H9 (cell line): ENCODE data around the gene KLF6. TPM values are rescaled to one million over a fixed set of nuclear protein-coding genes. Genes with fewer than 3 reads are reported as not detected.

Experiments
- DNase-seq: peaks from one replicate; pipeline ENCODE4 v3.0.0-alpha.2; 2017
- H2AFZ ChIP-seq: one replicate; pipeline ENCODE4 v1.6.1; 2013; ENCODE audit warnings: mild to moderate bottlenecking, low read length, control low read depth, moderate library complexity
- H2AK5ac ChIP-seq: 2 replicates; pipeline ENCODE4 v1.6.1; 2013; ENCODE audit warnings: low read length, control low read depth, mixed read lengths; ENCODE audit not compliant: insufficient read length
- H2BK120ac ChIP-seq: one replicate; pipeline ENCODE4 v1.6.1; 2013; ENCODE audit warnings: low read depth, mild to moderate bottlenecking, low read length, control low read depth, inconsistent platforms; ENCODE audit not compliant: poor library complexity, severe bottlenecking
- H2BK12ac ChIP-seq: 2 replicates; pipeline ENCODE4 v1.6.1; 2013; ENCODE audit warnings: low read length, control low read depth, mixed read lengths, low read depth; ENCODE audit not compliant: insufficient read length
- H2BK15ac ChIP-seq: 2 replicates; pipeline ENCODE4 v1.6.1; 2013; ENCODE audit warnings: low read depth, low read length, control low read depth
- H2BK20ac ChIP-seq: one replicate; pipeline ENCODE4 v1.6.1; 2013; ENCODE audit warnings: low read depth, mild to moderate bottlenecking, low read length, control low read depth, inconsistent platforms; ENCODE audit not compliant: poor library complexity, severe bottlenecking
- H2BK5ac ChIP-seq: 2 replicates; pipeline ENCODE4 v1.6.1; 2013; ENCODE audit warnings: low read length, control low read depth, mixed read lengths; ENCODE audit not compliant: insufficient read length
- H3K14ac ChIP-seq: 2 replicates; pipeline ENCODE4 v1.6.1; 2013; ENCODE audit warnings: low read length, control low read depth; ENCODE audit not compliant: insufficient read depth
- H3K18ac ChIP-seq: 2 replicates; pipeline ENCODE4 v1.6.1; 2013; ENCODE audit warnings: low read depth, mild to moderate bottlenecking, mixed read lengths, low read length, control low read depth; ENCODE audit not compliant: insufficient read length
- H3K23ac ChIP-seq: 2 replicates; pipeline ENCODE4 v1.6.1; 2013; ENCODE audit warnings: low read length, control low read depth, mixed read lengths, low read depth; ENCODE audit not compliant: insufficient read length
- H3K23me2 ChIP-seq: 2 replicates; pipeline ENCODE4 v1.6.1; 2013; ENCODE audit warnings: low read depth, mild to moderate bottlenecking, mixed read lengths, low read length, control low read depth; ENCODE audit not compliant: insufficient read length, poor library complexity, severe bottlenecking
- H3K27ac ChIP-seq: 2 replicates; pipeline ENCODE4 v1.5.1; 2013; ENCODE audit warnings: low read length, control low read depth, mixed read lengths, low read depth; ENCODE audit not compliant: insufficient read length
- H3K27me3 ChIP-seq: 2 replicates; pipeline ENCODE4 v1.6.1; 2013; ENCODE audit warnings: low read length, control low read depth, inconsistent platforms; ENCODE audit not compliant: insufficient read depth
- H3K4ac ChIP-seq: 2 replicates; pipeline ENCODE4 v1.6.1; 2013; ENCODE audit warnings: low read depth, mild to moderate bottlenecking, control low read depth, inconsistent platforms, low read length, moderate library complexity
- H3K4me1 ChIP-seq: 2 replicates; pipeline ENCODE4 v1.6.1; 2013; ENCODE audit warnings: low read length, control low read depth, inconsistent platforms; ENCODE audit not compliant: insufficient read depth
- H3K4me2 ChIP-seq: 2 replicates; pipeline ENCODE4 v1.6.1; 2013; ENCODE audit warnings: low read length, control low read depth, mixed read lengths; ENCODE audit not compliant: insufficient read length, insufficient read depth
- H3K56ac ChIP-seq: 2 replicates; pipeline ENCODE4 v1.6.1; 2013; ENCODE audit warnings: low read depth, mild to moderate bottlenecking, mixed read lengths, low read length, control low read depth; ENCODE audit not compliant: insufficient read length
- H3K79me1 ChIP-seq: 2 replicates; pipeline ENCODE4 v1.6.1; 2013; ENCODE audit warnings: low read depth, mild to moderate bottlenecking, moderate library complexity, low read length, control low read depth, inconsistent platforms; ENCODE audit not compliant: insufficient read depth, poor library complexity, severe bottlenecking
- H3K79me2 ChIP-seq: 2 replicates; pipeline ENCODE4 v1.6.1; 2013; ENCODE audit warnings: low read length, control low read depth, inconsistent platforms; ENCODE audit not compliant: insufficient read depth
- H3K9ac ChIP-seq: 2 replicates; pipeline ENCODE4 v1.6.1; 2013; ENCODE audit warnings: low read length, control low read depth, mixed read lengths; ENCODE audit not compliant: insufficient read length; ENCODE audit errors: extremely low read depth
- H3K9me3 ChIP-seq: one replicate; pipeline ENCODE4 v1.6.1; 2013; ENCODE audit warnings: low read depth, low read length, inconsistent platforms; ENCODE audit not compliant: control insufficient read depth
- H3T11ph ChIP-seq: one replicate; pipeline ENCODE4 v1.6.1; 2013; ENCODE audit warnings: mild to moderate bottlenecking, low read length, control low read depth, inconsistent platforms
- H4K20me1 ChIP-seq: one replicate; pipeline ENCODE4 v1.6.1; 2013; ENCODE audit not compliant: control insufficient read depth, insufficient read length, insufficient read depth
- H4K5ac ChIP-seq: 2 replicates; pipeline ENCODE4 v1.6.1; 2013; ENCODE audit warnings: low read depth, mild to moderate bottlenecking, mixed read lengths, low read length, control low read depth; ENCODE audit not compliant: insufficient read length
- H4K8ac ChIP-seq: replicated peaks from 2 replicates; pipeline ENCODE4 v1.6.1; 2013; ENCODE audit warnings: low read length, control low read depth, mixed read lengths, low read depth; ENCODE audit not compliant: insufficient read length
- H4K91ac ChIP-seq: 2 replicates; pipeline ENCODE4 v1.6.1; 2013; ENCODE audit warnings: low read depth, mild to moderate bottlenecking, moderate library complexity, mixed read lengths, low read length, control low read depth; ENCODE audit not compliant: insufficient read length
- H3K27ac Mint-ChIP-seq, 3 experiments: 2 replicates in 2 of 3; 3 replicates in 1 of 3; pipeline ENCODE4 v1.8.0; 2020 to 2021; ENCODE audit warnings: mixed read lengths in 3 of 3, mild to moderate bottlenecking in 1 of 3, moderate library complexity in 1 of 3
- H3K27me3 Mint-ChIP-seq: 2 replicates; pipeline ENCODE4 v1.8.0; 2021; ENCODE audit warnings: low read depth, mild to moderate bottlenecking, moderate library complexity, mixed read lengths
- H3K36me3 Mint-ChIP-seq, 3 experiments: 2 replicates in 2 of 3; 3 replicates in 1 of 3; pipeline ENCODE4 v1.8.0; 2020 to 2021; ENCODE audit warnings: low read depth in 3 of 3, mixed read lengths in 3 of 3; ENCODE audit not compliant: insufficient read depth in 1 of 3
- H3K4me1 Mint-ChIP-seq, 2 experiments: 2 replicates each; pipeline ENCODE4 v1.8.0; 2020; ENCODE audit warnings: mixed read lengths in 2 of 2
- H3K4me3 Mint-ChIP-seq, 2 experiments: 2 replicates in 1 of 2; 3 replicates in 1 of 2; pipeline ENCODE4 v1.8.0; 2020 to 2021; ENCODE audit warnings: mild to moderate bottlenecking in 2 of 2, mixed read lengths in 2 of 2, moderate library complexity in 1 of 2
- H3K9me3 Mint-ChIP-seq, 2 experiments: 2 replicates in 1 of 2; 3 replicates in 1 of 2; pipeline ENCODE4 v1.8.0; 2020; ENCODE audit warnings: mild to moderate bottlenecking in 2 of 2, mixed read lengths in 2 of 2, moderate library complexity in 1 of 2
- WGBS: extraction: QIAGEN DNeasy Blood & Tissue Kit; methylation state at CpG from one replicate; pipeline ENCODE4 v1.1.7; 2013; ENCODE audit warnings: missing lambda C conversion rate, low lambda C conversion rate, mixed read lengths; ENCODE audit not compliant: insufficient read length; ENCODE audit errors: extremely low coverage; 5-methylcytosine and 5-hydroxymethylcytosine counted together
- total RNA-seq: library from RNA; stranded (reverse); gene quantifications from 2 replicates; pipeline ENCODE4 v1.2.1, GENCODE V29; 2021
- TF ChIP-seq, protein P1 (sequence below): fragments of 200-600 bp; sonication (generic); conservative IDR thresholded peaks from 3 replicates; pipeline ENCODE4 v1.8.0; 2021; ENCODE audit warnings: antibody characterized with exemption, mild to moderate bottlenecking

Gene KLF6
- total RNA-seq, 1 experiment from 2014 or later, result 19.3 TPM

DNA sequence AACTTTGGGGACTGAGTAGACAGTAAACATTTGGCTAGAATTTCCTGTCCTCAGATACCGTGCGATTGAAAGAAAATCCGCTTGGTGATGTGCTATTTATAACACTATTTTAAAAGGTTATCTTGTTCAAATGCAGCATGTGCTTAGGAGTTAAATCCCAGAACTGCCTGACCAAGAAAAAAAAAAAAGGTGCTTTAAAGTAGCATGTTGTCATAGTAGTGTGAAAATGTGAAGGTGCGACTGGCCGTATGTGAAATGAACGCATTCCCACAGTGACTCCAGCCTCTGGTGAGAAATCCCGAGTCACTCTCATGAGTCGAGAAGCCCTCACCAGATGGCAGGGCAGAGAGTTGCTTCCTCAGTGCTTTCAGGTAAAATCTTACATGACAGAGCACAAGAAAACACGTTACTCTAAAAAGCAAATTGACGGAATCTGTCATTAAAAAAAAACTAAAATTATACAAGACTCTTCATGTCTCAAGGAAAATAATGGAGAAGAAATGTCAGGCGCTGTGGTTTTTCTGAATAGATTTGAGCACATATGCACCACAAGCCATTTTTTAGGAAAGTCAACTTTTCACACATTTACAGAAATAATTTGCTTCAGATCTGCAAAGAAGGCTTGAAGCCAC, 18.4 kb upstream of the KLF6 start:
- TF ChIP-seq, protein P1, sequence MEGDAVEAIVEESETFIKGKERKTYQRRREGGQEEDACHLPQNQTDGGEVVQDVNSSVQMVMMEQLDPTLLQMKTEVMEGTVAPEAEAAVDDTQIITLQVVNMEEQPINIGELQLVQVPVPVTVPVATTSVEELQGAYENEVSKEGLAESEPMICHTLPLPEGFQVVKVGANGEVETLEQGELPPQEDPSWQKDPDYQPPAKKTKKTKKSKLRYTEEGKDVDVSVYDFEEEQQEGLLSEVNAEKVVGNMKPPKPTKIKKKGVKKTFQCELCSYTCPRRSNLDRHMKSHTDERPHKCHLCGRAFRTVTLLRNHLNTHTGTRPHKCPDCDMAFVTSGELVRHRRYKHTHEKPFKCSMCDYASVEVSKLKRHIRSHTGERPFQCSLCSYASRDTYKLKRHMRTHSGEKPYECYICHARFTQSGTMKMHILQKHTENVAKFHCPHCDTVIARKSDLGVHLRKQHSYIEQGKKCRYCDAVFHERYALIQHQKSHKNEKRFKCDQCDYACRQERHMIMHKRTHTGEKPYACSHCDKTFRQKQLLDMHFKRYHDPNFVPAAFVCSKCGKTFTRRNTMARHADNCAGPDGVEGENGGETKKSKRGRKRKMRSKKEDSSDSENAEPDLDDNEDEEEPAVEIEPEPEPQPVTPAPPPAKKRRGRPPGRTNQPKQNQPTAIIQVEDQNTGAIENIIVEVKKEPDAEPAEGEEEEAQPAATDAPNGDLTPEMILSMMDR, result no peak

More for the DNA sequence above, 18.4 kb upstream of the KLF6 start:
- Histone ChIP-seq H2BK5ac (no peak overlapping the region), H2BK20ac (no peak overlapping the region), H2BK120ac (no peak overlapping the region), H2AFZ (no peak overlapping the region), H2BK15ac (no peak overlapping the region), H2BK12ac (no peak overlapping the region), H3K9me3 (no peaks in the 10 kb centered on the region), H3K79me2 (no peaks in the 10 kb centered on the region), H3K23me2 (no peaks in the 10 kb centered on the region), H3K14ac (no peak overlapping the region), H3K4me1 (no peaks in the 10 kb centered on the region), H3K4ac (no peak overlapping the region), H4K8ac (no peak overlapping the region), H2AK5ac (no peak overlapping the region), H3K23ac (no peak overlapping the region), H4K5ac (no peak overlapping the region), H3K56ac (no peak overlapping the region), H3T11ph (no peak overlapping the region), H3K27ac (no peak overlapping the region), H3K18ac (no peak overlapping the region), H3K27me3 (no peaks in the 10 kb centered on the region), H3K79me1 (no peaks in the 10 kb centered on the region), H3K4me2 (no peak overlapping the region), H4K20me1 (no peaks in the 10 kb centered on the region), H4K91ac (no peak overlapping the region), H3K9ac (no peak overlapping the region)
- no CpG with 5 or more reads among the region's 11 CpGs for WGBS
- no peak for DNase-seq
- Mint-ChIP-seq H3K9me3 (peaks cover 0 to 3% of the 10 kb centered on the region in 2 experiments; a peak in 2 of 5 replicates), H3K27me3 (no peaks in the 10 kb centered on the region), H3K4me3 (no peak overlapping the region), H3K27ac (peak overlapping the region in 2 of 3 experiments; percentile 74 to 79; a peak in 2 of 7 replicates), H3K36me3 (0 out of 7 replicates have a peak, but pooled peaks cover 0 to under 1% (median 0%) of the 10 kb centered on the region in 3 experiments), H3K4me1 (peaks cover 24 to 30% of the 10 kb centered on the region in 2 experiments)
